Measurements from ENCODE around the gene PRR11.
A peak's percentile ranks its signal among the peaks of the same experiment; 100 is the strongest.
"Not testable (repeated sequence)": the region's sequence is repeated elsewhere in the genome, so short reads cannot be mapped to it uniquely, and the experiment has no call there.

Gene PRR11

DNA sequence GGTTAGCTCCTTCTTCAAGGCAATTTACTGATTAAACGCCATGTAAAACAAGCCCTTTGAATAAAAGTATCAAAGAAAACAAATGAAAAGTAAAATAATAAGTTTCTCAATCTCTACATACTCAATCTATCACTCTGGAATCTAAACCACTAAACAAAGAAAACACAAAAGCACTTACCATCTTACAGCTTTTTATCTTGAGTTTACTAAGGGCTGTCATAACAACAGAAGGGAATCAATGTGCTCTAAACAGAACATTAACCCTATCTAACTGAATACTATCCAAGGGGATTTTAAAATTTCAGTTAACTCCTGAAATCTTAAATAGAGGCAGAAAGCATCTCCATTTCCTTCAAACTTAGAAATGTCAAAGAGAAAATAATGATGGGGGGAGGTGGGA is 4.0 kb upstream of the PRR11 start:
- DNase-seq (ENCODE audit: low read depth, low spot score) = no peak

- no peak for DNase-seq (ENCODE audit: low read depth, low spot score)
Measured at GRCh38 chr17:59152925-59153324, 2.6 kb upstream of the PRR11 start.

DNA sequence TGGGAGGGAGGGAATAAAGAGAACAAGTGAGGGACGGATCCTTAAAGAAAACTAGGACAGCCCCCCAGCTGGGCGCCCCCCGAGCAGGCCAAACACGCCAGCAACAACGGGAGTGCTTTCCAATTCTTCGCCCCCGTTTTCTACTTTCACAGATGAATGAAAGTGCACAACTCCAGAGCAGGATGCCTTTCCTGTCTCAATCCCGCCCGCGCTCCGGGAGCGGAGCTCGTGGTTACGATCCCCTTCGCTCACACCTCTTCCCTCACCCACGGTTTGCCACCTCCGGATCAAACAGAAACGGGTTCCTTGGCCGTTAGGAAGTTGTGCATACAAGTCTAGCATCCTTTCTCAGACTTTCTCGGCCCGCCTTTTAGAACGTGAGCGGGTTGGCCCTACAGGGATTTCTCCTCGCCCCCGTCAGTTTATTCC is 1.2 kb upstream of the PRR11 start:
- no peak for DNase-seq (ENCODE audit: low read depth, low spot score)

DNA sequence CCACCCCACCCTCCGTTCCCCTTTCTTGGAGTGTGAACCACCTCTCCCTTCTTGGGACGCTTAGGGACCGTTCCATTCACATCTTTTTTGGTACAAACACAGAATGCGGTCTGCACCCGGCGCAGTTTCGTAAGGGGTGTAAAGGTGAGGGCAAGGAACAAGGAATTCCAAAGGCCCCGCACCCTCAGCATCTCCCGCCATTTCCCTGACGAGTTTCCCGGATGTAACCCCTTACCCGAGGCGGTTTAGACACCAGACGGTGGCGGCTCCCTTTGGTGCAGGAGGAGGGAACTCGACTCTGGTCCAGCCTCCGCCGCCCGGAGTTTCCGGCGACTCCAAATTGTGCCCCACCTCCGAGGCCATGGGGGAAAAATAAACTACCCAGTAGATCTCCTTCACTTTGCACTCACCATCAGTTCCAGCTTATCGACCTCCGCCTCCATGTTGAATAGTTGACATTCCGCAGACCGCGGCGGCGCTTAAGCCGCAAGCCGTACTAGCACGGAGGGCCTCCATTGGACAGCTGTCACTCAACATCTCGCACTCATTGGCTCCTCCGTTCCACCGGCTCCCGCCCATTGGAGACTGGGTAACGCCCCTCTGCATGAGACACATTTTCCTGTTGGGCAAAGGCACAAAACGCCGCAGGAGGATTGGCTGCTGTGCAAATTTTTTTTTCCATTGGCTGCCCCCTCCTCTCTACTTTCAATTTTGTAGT is 666 bp upstream of the PRR11 start, which contains the start of gene SKA2:
Gene SKA2 (minus strand): TSS at position 466 of the 718 bp plus-strand sequence. CDS start 23 bp downstream, at position 443.
- DNase-seq (ENCODE audit: low read depth, low spot score) = peak; percentile 95

DNA sequence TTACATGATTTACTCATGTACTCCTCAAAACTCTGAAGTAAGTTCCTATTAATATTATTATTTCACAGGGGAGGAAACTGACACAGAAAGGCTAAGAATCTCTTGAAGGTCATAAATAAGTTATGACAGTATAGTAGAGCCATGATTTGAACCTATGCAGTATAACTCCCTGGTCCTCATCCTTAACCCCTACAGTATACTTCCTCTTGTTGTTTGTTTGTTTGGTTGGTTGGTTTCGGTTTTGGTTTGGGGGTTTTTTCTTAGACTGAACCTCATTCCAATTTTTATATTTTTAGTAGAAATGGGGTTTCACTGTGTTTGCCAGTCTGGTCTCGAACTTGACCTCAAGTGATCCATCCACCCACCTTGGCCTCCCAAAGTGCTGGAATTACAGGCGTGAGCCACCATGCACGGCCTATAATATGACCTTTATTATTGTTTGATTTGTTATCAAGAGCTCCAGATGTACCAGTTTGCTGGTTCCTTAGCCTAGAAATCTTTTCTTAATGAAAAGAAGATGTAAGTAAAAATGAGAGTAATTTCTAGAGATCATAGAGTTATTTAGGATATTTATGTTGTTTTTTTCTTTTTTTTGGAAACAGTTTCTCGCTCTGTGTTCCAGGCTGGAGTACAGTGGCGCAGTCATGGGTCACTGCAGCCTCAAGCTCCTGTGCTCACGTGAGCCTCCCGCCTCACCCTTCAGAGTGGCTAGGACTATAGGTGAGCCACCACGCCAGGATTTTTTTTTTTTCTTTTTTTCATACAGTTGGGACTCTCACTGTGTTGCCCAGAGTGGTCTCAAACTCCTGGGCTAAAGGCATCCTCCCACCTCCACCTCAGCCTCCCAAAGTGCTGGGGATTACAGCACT is 4.8 kb downstream of the PRR11 start:
- no peak for DNase-seq (ENCODE audit: low read depth, low spot score)

- no peak for DNase-seq (ENCODE audit: low read depth, low spot score)
Measured at GRCh38 chr17:59161477-59161876, 5.9 kb downstream of the PRR11 start.

GRCh38 chr17:59165933-59166342 is 10.4 kb downstream of the PRR11 start:
- no peak for DNase-seq (ENCODE audit: low read depth, low spot score)

DNA sequence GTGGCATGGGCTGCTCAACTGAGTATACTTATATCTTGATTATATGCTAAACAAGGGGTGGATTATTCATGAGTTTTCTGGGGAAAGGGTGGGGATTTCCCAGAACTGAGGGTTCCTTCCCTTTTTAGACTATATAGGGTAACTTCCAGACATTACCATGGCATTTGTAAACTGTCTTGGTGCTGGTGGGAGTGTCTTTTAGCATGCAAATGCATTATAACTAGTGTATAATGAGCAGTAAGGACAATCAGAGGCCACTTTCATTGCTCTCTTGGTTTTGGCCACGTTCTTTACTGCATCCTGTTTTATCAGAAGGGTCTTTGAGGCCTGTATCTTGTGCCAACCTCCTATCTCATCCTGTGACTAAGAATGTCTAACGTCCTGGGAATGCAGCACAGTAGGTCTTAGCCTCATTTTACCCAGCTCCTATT is 12.0 kb downstream of the PRR11 start:
- DNase-seq (ENCODE audit: low read depth, low spot score) = no peak

- DNase-seq (ENCODE audit: low read depth, low spot score) = no peak
Measured at GRCh38 chr17:59172436-59173004, 17.0 kb downstream of the PRR11 start.

DNA sequence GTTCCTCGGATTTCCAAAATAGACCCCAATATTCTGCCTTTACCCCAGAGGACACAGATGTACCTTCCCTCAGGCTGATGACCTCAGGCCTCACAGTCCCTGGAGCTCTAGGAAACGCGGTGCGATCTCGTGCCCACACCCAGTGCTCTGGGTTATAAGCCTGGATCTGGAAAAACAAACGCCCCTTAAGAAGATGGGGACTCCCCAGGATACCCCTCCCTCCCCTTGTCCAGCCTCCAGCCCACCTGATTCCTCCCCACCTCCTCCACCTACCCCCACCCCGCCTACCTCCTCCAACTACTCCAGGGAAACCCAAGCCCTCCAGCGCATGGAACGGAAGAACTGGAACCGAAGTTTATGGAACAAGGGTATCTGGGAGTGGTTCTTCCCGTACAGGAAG is 19.1 kb downstream of the PRR11 start:
- DNase-seq (ENCODE audit: low read depth, low spot score) = no peak

DNA sequence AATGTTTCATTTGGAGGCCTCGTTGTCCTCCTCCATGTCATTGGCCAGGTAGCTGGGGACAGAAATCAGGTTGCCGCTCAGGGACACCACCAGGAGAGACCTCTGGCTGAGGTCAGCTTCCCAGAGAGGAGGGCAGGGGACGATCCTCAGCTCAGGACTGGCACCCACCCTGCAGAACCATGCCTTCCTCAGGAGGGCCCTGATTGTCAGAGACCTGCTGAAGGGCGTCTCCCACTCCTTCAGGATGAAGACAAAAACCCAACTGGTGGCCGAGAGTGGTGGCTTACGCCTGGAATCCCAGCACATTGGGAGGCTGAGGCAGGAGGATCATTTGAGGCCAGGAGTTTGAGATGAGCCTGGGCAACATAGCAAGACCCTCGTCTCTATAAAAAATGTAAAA is 19.5 kb downstream of the PRR11 start:
- no peak for DNase-seq (ENCODE audit: low read depth, low spot score)

DNA sequence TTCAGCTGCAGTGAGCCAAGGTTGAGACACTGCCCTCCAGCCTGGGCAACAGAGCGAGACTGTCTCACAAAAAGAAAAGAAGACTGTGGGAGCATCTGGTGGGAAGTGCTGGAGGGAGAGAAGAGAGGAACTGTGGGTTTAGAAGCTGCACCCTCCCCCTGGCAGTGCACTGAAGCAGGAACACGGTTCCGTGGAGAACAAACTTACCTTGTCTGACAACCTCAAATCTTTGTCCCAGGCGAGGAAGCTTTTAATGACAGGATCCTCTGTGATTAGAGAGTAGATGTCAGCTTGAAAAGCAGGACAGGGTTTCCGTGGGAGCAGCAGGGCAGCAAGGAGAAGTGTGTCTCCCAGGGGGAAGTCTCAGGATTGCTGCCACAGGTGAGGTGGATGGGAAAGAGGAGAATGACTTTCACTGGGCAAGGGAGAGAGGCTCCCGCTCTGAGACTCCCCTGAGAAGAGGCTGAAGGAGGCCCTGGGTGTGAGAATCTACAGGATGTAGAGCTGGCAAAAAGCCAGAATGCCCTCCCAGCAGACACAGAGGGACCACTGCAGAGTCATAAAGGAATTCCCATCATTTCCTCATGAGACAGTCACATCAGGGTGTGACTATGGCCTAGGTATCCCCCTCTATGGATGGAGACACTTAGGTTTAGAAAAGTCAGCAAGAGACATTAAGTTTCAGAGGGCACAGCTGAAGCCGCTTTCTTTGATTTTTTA is 22.9 kb downstream of the PRR11 start:
- no peak for DNase-seq (ENCODE audit: low read depth, low spot score)

DNA sequence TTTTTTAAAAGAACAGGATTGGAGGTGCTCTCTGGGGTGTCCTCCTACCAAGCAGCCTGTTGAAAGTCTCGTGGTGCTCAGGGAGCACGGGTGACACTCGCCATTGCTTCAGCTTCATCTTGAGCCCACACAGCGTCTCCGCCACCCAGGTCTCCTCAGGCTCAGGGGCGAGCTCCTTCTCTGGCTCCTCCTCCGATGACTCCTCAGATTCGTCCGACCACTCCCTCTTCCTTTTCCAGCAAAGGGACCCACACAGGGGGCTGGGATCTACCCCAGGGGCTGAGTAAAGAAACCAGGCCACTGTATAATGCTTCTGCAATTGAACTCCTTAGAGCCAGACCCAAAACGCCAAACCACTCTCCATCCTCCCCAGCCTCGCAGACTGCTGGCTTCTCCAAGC is 24.1 kb downstream of the PRR11 start:
- not testable (repeated sequence) for DNase-seq (ENCODE audit: low read depth, low spot score)

DNA sequence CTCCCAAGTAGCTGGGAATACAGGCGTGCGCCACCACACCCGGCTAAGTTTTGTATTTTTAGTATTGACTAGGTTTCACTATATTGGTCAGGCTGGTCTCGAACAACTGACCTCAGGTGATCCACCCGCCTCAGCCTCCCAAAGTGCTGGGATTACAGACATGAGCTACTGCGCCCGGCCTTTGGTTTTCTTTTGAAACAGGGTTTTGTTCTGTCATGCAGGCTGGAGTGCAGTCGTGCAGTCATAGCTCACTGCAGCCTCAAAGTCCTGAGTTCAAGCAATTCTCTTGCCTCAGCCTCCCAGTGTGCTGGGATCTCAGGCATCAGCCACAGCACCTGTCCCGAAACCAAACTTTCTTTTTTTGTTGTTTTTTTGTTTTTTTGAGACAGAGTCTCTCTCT is 25.1 kb downstream of the PRR11 start:
- DNase-seq (ENCODE audit: low read depth, low spot score) = no peak

- no peak for DNase-seq (ENCODE audit: low read depth, low spot score)
Measured at GRCh38 chr17:59181481-59181880, 25.9 kb downstream of the PRR11 start.

DNA sequence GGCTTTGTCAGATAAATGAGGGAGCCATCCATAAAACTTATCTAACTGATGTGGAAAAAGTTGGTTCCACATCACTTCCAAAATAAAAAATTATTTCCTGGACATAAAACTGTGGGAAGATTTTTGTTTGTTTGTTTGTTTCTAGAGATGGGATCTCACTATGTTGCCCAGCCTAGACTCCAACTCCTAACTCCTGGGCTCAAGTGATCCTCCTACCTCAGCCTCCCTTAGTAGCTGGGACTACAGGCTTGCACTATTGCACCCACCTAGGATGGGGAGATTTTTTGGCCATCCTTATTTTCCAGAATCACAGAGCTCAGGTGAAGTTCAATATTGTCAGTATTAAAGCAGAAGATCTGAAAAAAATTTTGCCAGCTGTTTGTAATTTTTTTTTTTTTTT is 30.5 kb downstream of the PRR11 start:
- no peak for DNase-seq (ENCODE audit: low read depth, low spot score)

DNA sequence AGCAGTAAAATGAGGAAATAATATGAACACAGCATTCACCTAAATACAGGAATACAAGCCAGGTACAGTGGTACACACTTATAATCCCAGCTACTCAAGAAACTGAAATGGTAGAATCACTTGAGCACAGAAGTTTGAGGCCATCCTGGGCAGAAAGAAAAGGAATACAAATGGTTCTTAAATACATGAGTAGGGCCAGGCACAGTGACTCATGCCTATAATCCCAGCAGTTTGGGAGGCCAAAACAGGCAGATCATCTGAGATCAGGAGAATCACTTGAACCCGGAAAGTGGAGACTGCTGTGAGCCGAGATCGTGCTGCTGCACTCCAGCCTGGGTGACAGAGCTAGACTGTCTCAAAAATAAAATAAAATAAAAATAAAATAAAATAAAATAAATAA is 31.3 kb downstream of the PRR11 start:
- DNase-seq (ENCODE audit: low read depth, low spot score) = no peak

GRCh38 chr17:59190806-59191205 is 35.3 kb downstream of the PRR11 start:
- DNase-seq (ENCODE audit: low read depth, low spot score) = no peak

DNA sequence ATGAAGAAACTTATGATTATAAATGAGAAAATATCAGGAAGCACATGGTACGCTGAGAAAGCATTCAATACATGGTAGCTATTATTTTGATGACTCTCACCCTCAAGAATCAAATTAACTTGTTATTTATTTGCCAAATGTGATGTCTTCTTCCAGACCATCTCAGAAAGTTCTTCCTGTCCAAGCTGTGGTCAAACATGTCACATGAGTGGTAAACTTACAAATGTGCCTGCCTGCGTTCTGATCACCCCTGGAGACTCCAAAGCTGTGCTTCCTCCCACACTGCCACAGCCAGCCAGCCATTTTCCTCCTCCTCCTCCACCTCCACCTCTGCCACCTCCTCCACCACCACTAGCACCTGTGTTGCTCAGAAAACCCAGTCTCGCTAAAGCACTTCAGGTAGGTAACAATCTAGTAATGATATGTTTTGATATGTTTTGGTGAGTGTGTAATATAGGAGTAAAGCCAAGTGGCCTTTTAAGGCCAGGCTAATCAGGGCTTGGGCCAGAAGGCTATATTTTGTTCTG is 37.9 kb downstream of the PRR11 start:
- DNase-seq (ENCODE audit: low read depth, low spot score) = no peak

DNA sequence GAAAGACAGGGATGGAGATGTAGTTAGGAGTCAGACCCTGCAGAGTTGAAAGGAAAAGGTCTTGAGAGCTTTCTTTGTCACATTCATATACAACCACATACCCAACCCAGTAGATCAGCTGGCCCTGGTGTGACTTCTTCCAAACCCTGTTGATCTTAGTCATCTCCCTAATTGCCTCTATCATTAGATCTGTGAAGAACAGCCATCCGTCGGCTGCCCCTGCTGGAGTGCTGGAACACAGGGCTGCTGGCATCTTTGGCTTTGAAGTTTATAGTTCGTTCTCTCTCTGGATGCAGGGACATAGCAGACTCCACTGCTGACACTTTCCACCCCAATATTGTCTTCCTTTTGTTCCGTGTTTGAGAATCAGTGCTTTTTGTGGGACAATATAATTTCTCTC is 43.9 kb downstream of the PRR11 start:
- no peak for DNase-seq (ENCODE audit: low read depth, low spot score)

DNA sequence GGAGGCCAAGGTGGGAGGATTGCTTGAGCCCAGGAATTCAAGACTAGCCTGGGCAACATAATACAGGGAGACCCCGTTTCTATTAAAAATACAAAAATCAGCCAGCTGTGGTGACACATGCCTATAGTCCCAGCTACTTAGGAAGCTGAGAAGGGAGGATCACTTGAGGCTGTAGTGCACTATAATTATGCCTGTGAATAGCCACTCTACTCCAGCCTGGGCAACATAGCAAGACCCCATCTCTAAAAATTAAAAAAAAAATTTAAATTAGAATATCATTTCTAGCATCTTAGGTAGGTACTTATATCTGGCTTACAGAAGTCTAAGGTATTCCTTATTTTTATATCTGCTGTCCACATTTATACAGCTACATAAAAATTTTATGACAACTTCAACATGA is 46.8 kb downstream of the PRR11 start:
- no peak for DNase-seq (ENCODE audit: low read depth, low spot score)

DNA sequence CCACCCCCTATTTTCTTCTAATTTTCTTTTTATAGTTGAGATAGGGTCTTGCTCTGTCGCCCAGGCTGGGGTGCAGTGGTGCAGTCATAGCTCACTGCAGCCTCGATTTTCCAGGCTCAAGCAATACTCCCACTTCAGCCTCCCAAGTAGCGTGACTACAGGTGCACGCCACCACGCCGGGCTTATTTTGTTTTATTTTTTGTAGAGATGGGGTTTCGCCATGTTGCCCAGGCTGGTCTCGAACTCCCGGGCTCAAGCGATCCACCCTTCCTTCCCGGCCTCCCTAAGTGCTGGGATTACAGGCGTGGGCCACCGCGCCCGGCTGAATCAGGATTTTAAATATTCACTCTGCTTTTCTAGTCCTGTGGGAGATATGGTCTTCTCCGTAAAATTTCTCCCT is 63.8 kb downstream of the PRR11 start:
- no peak for DNase-seq (ENCODE audit: low read depth, low spot score)

Data from activated naive CD8-positive, alpha-beta T cell treated with anti-CD3 and anti-CD28 coated beads, Interleukin-2, amount 50 U/mL, for 16 hours (primary cell).